HG02943 (cell line): ENCODE results near the gene ITGAV.
A peak's percentile ranks its signal among the peaks of the same experiment; 100 is the strongest.

ENCODE experiments used
- ATAC-seq: cut with Tn5 transposase; IDR thresholded peaks from one replicate; pipeline ENCODE4 v1.9.1; 2021; ENCODE audit warnings: mild to moderate bottlenecking, low read depth, moderate library complexity; ENCODE audit not compliant: unreplicated experiment

The ITGAV gene

GRCh38 chr2:186610785-186611184 lies 20.9 kb downstream of the ITGAV start:
- no peak for ATAC-seq

GRCh38 chr2:186611526-186611925 lies 21.7 kb downstream of the ITGAV start:
- ATAC-seq, result no peak

GRCh38 chr2:186612026-186612425 lies 22.2 kb downstream of the ITGAV start:
- ATAC-seq, result no peak

- ATAC-seq, result no peak
Measured at GRCh38 chr2:186612555-186613440, 22.9 kb downstream of the ITGAV start.

- ATAC-seq, result no peak
Measured at GRCh38 chr2:186614373-186614772, 24.5 kb downstream of the ITGAV start.

- no peak for ATAC-seq
Measured at GRCh38 chr2:186617148-186617547, 27.3 kb downstream of the ITGAV start.

- no peak for ATAC-seq
Measured at GRCh38 chr2:186617771-186618170, 27.9 kb downstream of the ITGAV start.

- ATAC-seq, result no peak
Measured at GRCh38 chr2:186618696-186619095, 28.8 kb downstream of the ITGAV start.

GRCh38 chr2:186623084-186623483 lies 33.2 kb downstream of the ITGAV start:
- ATAC-seq, result no peak

- no peak for ATAC-seq
Measured at GRCh38 chr2:186624276-186624675, 34.4 kb downstream of the ITGAV start.

GRCh38 chr2:186629250-186629996 lies 39.6 kb downstream of the ITGAV start:
- ATAC-seq, result no peak

GRCh38 chr2:186632417-186632816 lies 42.6 kb downstream of the ITGAV start:
- ATAC-seq, result no peak

GRCh38 chr2:186634701-186635100 lies 44.8 kb downstream of the ITGAV start:
- ATAC-seq, result no peak

- no peak for ATAC-seq
Measured at GRCh38 chr2:186636800-186637496, 47.1 kb downstream of the ITGAV start.

GRCh38 chr2:186637497-186637800 lies 47.6 kb downstream of the ITGAV start:
- ATAC-seq, result no peak

GRCh38 chr2:186639939-186640338 lies 50.1 kb downstream of the ITGAV start:
- ATAC-seq, result no peak

GRCh38 chr2:186641132-186641806 lies 51.4 kb downstream of the ITGAV start:
- peak; percentile 6 for ATAC-seq

- peak; percentile 78 for ATAC-seq
Measured at GRCh38 chr2:186641807-186642321, 52.0 kb downstream of the ITGAV start.

- no peak for ATAC-seq
Measured at GRCh38 chr2:186644791-186645190, 54.9 kb downstream of the ITGAV start.

- no peak for ATAC-seq
Measured at GRCh38 chr2:186645999-186646398, 56.1 kb downstream of the ITGAV start.
